HT1080 (cell line): Measurements from ENCODE around the gene B3GNT9. TPM values are rescaled to one million over a fixed set of nuclear protein-coding genes. Genes with fewer than 3 reads are reported as not detected.
A peak's percentile ranks its signal among the peaks of the same experiment; 100 is the strongest.

Source experiments
- DNase-seq: peaks from one replicate; pipeline ENCODE4 v3.0.0-alpha.2; 2015; ENCODE audit warnings: low read depth
- total RNA-seq: library from RNA; depleted of rRNA; stranded (reverse); fragments of >200 nt; shearing (Covaris generic); gene quantifications from 2 replicates; pipeline ENCODE4 v1.2.3, GENCODE V29; 2014; rRNA removed

B3GNT9 gene
- total RNA-seq, 1 experiment from 2014 or later, result 5.6 TPM

GRCh38 chr16:67115639-67116038 lies 35.2 kb downstream of the B3GNT9 start:
- peak; percentile 94 for DNase-seq

- no peak for DNase-seq
Measured at GRCh38 chr16:67114793-67115192, 36.0 kb downstream of the B3GNT9 start.

- no peak for DNase-seq
Measured at GRCh38 chr16:67112591-67113399, 38.0 kb downstream of the B3GNT9 start.

GRCh38 chr16:67111951-67112444 lies 38.8 kb downstream of the B3GNT9 start:
- DNase-seq, result no peak

- DNase-seq, result peak; percentile 88
Measured at GRCh38 chr16:67109407-67110135, 41.2 kb downstream of the B3GNT9 start, which contains the start of gene PHAF1. Gene PHAF1, plus strand, starts transcription at chr16:67109941. Its CDS starts 235 bp downstream, at chr16:67110176.

GRCh38 chr16:67108931-67109406 lies 41.8 kb downstream of the B3GNT9 start:
- DNase-seq, result no peak

- DNase-seq, result no peak
Measured at GRCh38 chr16:67108489-67108888, 42.3 kb downstream of the B3GNT9 start.

GRCh38 chr16:67105881-67106280 lies 44.9 kb downstream of the B3GNT9 start:
- no peak for DNase-seq

GRCh38 chr16:67105246-67105645 lies 45.6 kb downstream of the B3GNT9 start:
- DNase-seq, result no peak

GRCh38 chr16:67104845-67105244 lies 46.0 kb downstream of the B3GNT9 start:
- no peak for DNase-seq

GRCh38 chr16:67104061-67104460 lies 46.7 kb downstream of the B3GNT9 start:
- peak; percentile 50 for DNase-seq

GRCh38 chr16:67101311-67102082 lies 49.3 kb downstream of the B3GNT9 start:
- DNase-seq, result peak; percentile 31

GRCh38 chr16:67100569-67101310 lies 50.1 kb downstream of the B3GNT9 start:
- DNase-seq, result no peak

- DNase-seq, result no peak
Measured at GRCh38 chr16:67098599-67098998, 52.2 kb downstream of the B3GNT9 start.

Other genes with a start within 250 kb of the B3GNT9 start
- not detected in 2 replicates for gene CDH16, start 232.1 kb downstream of the B3GNT9 start, total RNA-seq
- 0.13 TPM in 1 of 2 replicates, not detected in the other for gene RRAD, start 225.5 kb downstream of the B3GNT9 start, total RNA-seq
- gene CIAO2B, start 216.6 kb downstream of the B3GNT9 start, total RNA-seq, result 230 and 244 TPM in 2 replicates
- gene CES2, start 215.5 kb downstream of the B3GNT9 start, total RNA-seq, result 19.3 and 24.0 TPM in 2 replicates
- gene CES3, start 189.7 kb downstream of the B3GNT9 start, total RNA-seq, result 0.53 and 1.2 TPM in 2 replicates
- gene CES4A, start 162.4 kb downstream of the B3GNT9 start, total RNA-seq, result not detected in 2 replicates
- gene CBFB, start 121.8 kb downstream of the B3GNT9 start, total RNA-seq, result 62.7 and 93.7 TPM in 2 replicates
- gene PHAF1, start 41.1 kb downstream of the B3GNT9 start, total RNA-seq, result 12.1 and 23.8 TPM in 2 replicates
- 10.9 and 13.7 TPM in 2 replicates for gene TRADD, start 8.9 kb upstream of the B3GNT9 start, total RNA-seq
- 10.3 and 12.8 TPM in 2 replicates for gene FBXL8, start 9.0 kb upstream of the B3GNT9 start, total RNA-seq
- 9.0 and 11.0 TPM in 2 replicates for gene HSF4, start 13.7 kb upstream of the B3GNT9 start, total RNA-seq
- 18.4 and 22.8 TPM in 2 replicates for gene NOL3, start 19.5 kb upstream of the B3GNT9 start, total RNA-seq
- 7.0 and 11.6 TPM in 2 replicates for gene MATCAP1, start 33.0 kb upstream of the B3GNT9 start, total RNA-seq
- gene EXOC3L1, start 39.1 kb upstream of the B3GNT9 start, total RNA-seq, result 1.1 and 1.6 TPM in 2 replicates
- 201 and 230 TPM in 2 replicates for gene E2F4, start 41.2 kb upstream of the B3GNT9 start, total RNA-seq
- gene ELMO3, start 48.1 kb upstream of the B3GNT9 start, total RNA-seq, result 2.6 and 3.0 TPM in 2 replicates
- gene TMEM208, start 76.1 kb upstream of the B3GNT9 start, total RNA-seq, result 39.4 and 50.3 TPM in 2 replicates
- gene FHOD1, start 96.5 kb upstream of the B3GNT9 start, total RNA-seq, result 54.8 and 65.1 TPM in 2 replicates
- gene SLC9A5, start 98.0 kb upstream of the B3GNT9 start, total RNA-seq, result 0.57 and 1.9 TPM in 2 replicates
- gene PLEKHG4, start 128.5 kb upstream of the B3GNT9 start, total RNA-seq, result 1.8 and 3.7 TPM in 2 replicates
- not detected in 2 replicates for gene KCTD19, start 175.7 kb upstream of the B3GNT9 start, total RNA-seq
- gene LRRC36, start 175.8 kb upstream of the B3GNT9 start, total RNA-seq, result not detected in 2 replicates
- gene TPPP3, start 242.5 kb upstream of the B3GNT9 start, total RNA-seq, result not detected in 2 replicates